HCT116 (cell line): Measurements from ENCODE around the gene COA8. TPM values are rescaled to one million over a fixed set of nuclear protein-coding genes. Genes with fewer than 3 reads are reported as not detected.

ENCODE experiments used
- ATAC-seq: fragments of 200-7000 bp; cut with Tn5 transposase; 2 replicates; pipeline ENCODE4 v1.9.1; 2020; ENCODE audit warnings: mild to moderate bottlenecking, moderate library complexity
- BruUV-seq: library from RNA; stranded (reverse); fragments of 400-500 nt; replicated peaks from 2 replicates; lab custom pipeline; 2021; lab: Mats Ljungman, UMichigan
- CTCF ChIA-PET: fragments of 300-600 bp; sonication (Branson Sonifier 250); formaldehyde crosslinking; loops from one replicate; lab custom pipeline; 2021; ENCODE audit warnings: antibody characterized with exemption; lab: Charles Lee
- POLR2A ChIA-PET: fragments of 300-600, 350-600 bp; sonication (Branson Sonifier 250); formaldehyde crosslinking; loops from one replicate; lab custom pipeline; 2021; ENCODE audit warnings: antibody characterized with exemption; lab: Charles Lee
- RAD21 ChIA-PET, 2 experiments: fragments of 300-600 bp; sonication (Branson Sonifier 250); formaldehyde crosslinking; loops; one replicate each; lab custom pipeline; 2023; ENCODE audit warnings: low total read pairs in 2 of 2; ENCODE audit not compliant: uncharacterized antibody in 2 of 2, unreplicated experiment in 2 of 2, low non-redundant PET in 1 of 2; lab: Charles Lee
- DNase-seq: peaks from one replicate; pipeline ENCODE4 v3.0.0-alpha.2; 2010; ENCODE audit warnings: low read depth, low spot score
- H2AFZ ChIP-seq: fragments of 200-600 bp; shearing (Covaris generic), sonication (generic); 2 replicates; pipeline ENCODE4 v1.6.1; 2017; ENCODE audit warnings: low read depth, mixed run types, mixed read lengths, antibody characterized with exemption, low read length; ENCODE audit not compliant: poor library complexity, severe bottlenecking
- H3K27ac ChIP-seq: 2 replicates; pipeline ENCODE4 v1.5.1; 2012; ENCODE audit warnings: low read depth, low read length
- H3K27me3 ChIP-seq: fragments of 200-600 bp; sonication (generic); 2 replicates; pipeline ENCODE4 v1.6.1; 2016; ENCODE audit warnings: mixed run types, low read length, mixed read lengths; ENCODE audit not compliant: insufficient read depth
- H3K36me3 ChIP-seq, 2 experiments: fragments of 200-500 bp in 1 of 2; fragments of 200-600 bp in 1 of 2; sonication (Bioruptor generic) in 1 of 2; sonication (generic) in 1 of 2; 2 replicates each; pipeline versions ENCODE4 v1.5.1 to v1.6.1; 2014 to 2016; ENCODE audit warnings: low read length in 2 of 2, inconsistent platforms in 1 of 2, mixed read lengths in 1 of 2, mixed run types in 1 of 2; ENCODE audit not compliant: insufficient read depth in 2 of 2, control insufficient read depth in 1 of 2
- H3K4me1 ChIP-seq, 2 experiments: fragments of 200-600 bp in 1 of 2; sonication (generic) in 1 of 2; 2 replicates each; pipeline versions ENCODE4 v1.5.1 to v1.6.1; 2012 to 2017; ENCODE audit warnings: low read length in 2 of 2, inconsistent platforms in 1 of 2, mild to moderate bottlenecking in 1 of 2, mixed read lengths in 1 of 2, mixed run types in 1 of 2, moderate library complexity in 1 of 2; ENCODE audit not compliant: insufficient read depth in 2 of 2, control insufficient read depth in 1 of 2
- H3K4me2 ChIP-seq: fragments of 200-600 bp; sonication (generic); 2 replicates; pipeline ENCODE4 v1.6.1; 2017; ENCODE audit warnings: mixed run types, low read length, mixed read lengths
- H3K4me3 ChIP-seq, 2 experiments: fragments of 200-600 bp in 1 of 2; sonication (generic) in 1 of 2; replicated peaks in 1 of 2; 2 replicates each; pipeline ENCODE4 v1.5.1; 2011 to 2016; ENCODE audit warnings: low read length in 2 of 2, control low read depth in 1 of 2, low read depth in 1 of 2, mild to moderate bottlenecking in 1 of 2, mixed read lengths in 1 of 2, mixed run types in 1 of 2
- H3K79me2 ChIP-seq: fragments of 200-600 bp; sonication (generic); 2 replicates; pipeline ENCODE4 v1.6.1; 2017; ENCODE audit warnings: mild to moderate bottlenecking, mixed run types, low read length, moderate library complexity, mixed read lengths; ENCODE audit not compliant: insufficient read depth
- H3K9ac ChIP-seq: fragments of 200-600 bp; sonication (generic); 2 replicates; pipeline ENCODE4 v1.6.1; 2016; ENCODE audit warnings: low read length, mixed read lengths
- H3K9me2 ChIP-seq: fragments of 200-600 bp; sonication (generic), shearing (Covaris generic); 2 replicates; pipeline ENCODE4 v1.6.1; 2017; ENCODE audit warnings: mixed run types, mild to moderate bottlenecking, moderate library complexity; ENCODE audit not compliant: insufficient read depth
- H3K9me3 ChIP-seq, 2 experiments: fragments of 200-500 bp in 1 of 2; fragments of 200-600 bp in 1 of 2; sonication (Bioruptor generic) in 1 of 2; sonication (generic) in 1 of 2; 2 replicates each; pipeline ENCODE4 v1.6.1; 2014 to 2017; ENCODE audit warnings: low read length in 2 of 2, mixed read lengths in 2 of 2, inconsistent platforms in 1 of 2, low read depth in 1 of 2, mild to moderate bottlenecking in 1 of 2, mixed run types in 1 of 2, moderate library complexity in 1 of 2; ENCODE audit not compliant: control insufficient read depth in 1 of 2, insufficient read depth in 1 of 2
- H4K20me1 ChIP-seq: fragments of 200-600 bp; sonication (generic), shearing (Covaris generic); 2 replicates; pipeline ENCODE4 v1.6.1; 2017; ENCODE audit warnings: mixed run types, mild to moderate bottlenecking, moderate library complexity; ENCODE audit not compliant: insufficient read depth
- CBX3 ChIP-seq: IDR thresholded peaks from 2 replicates; pipeline ENCODE4 v1.6.1; 2012; ENCODE audit warnings: low read depth
- EGR1 ChIP-seq: IDR thresholded peaks from 2 replicates; pipeline ENCODE4 v1.6.1; 2012; ENCODE audit warnings: low read depth
- EZH2 ChIP-seq: fragments of 200-600 bp; sonication (generic); IDR thresholded peaks from 2 replicates; pipeline ENCODE4 v1.6.1; 2017; ENCODE audit warnings: antibody characterized with exemption, mixed run types
- FOSL1 ChIP-seq: IDR thresholded peaks from 2 replicates; pipeline ENCODE4 v1.6.1; 2012; ENCODE audit warnings: low read depth
- RAD21 ChIP-seq: IDR thresholded peaks from 2 replicates; pipeline ENCODE4 v1.6.1; 2012; ENCODE audit warnings: low read depth, mild to moderate bottlenecking
- SIN3A ChIP-seq: IDR thresholded peaks from 2 replicates; pipeline ENCODE4 v1.6.1; 2012; ENCODE audit warnings: low read depth
- SP1 ChIP-seq: IDR thresholded peaks from 2 replicates; pipeline ENCODE4 v1.6.1; 2012; ENCODE audit warnings: low read depth
- SRF ChIP-seq: IDR thresholded peaks from 2 replicates; pipeline ENCODE4 v1.6.1; 2012; ENCODE audit warnings: low read depth
- TCF7L2 ChIP-seq: IDR thresholded peaks from 2 replicates; pipeline ENCODE4 v1.7.0; 2011; ENCODE audit warnings: borderline replicate concordance, inconsistent platforms; ENCODE audit not compliant: insufficient read depth, insufficient read length; ENCODE audit errors: extremely low read depth
- ZBTB33 ChIP-seq: IDR thresholded peaks from 2 replicates; pipeline ENCODE4 v1.6.1; 2011; ENCODE audit warnings: mild to moderate bottlenecking, low read length, moderate library complexity; ENCODE audit not compliant: insufficient replicate concordance; ENCODE audit errors: extremely low read depth
- ZFX ChIP-seq: fragments of 450-650 bp; IDR thresholded peaks from 2 replicates; pipeline ENCODE4 v1.6.1; 2017
- ZNF274 ChIP-seq: fragments of 200-500 bp; sonication (Bioruptor generic); IDR thresholded peaks from 2 replicates; pipeline ENCODE4 v1.6.1; 2014; ENCODE audit warnings: mild to moderate bottlenecking, low read depth, low read length, inconsistent platforms
- intact Hi-C: fragments of 100-400 bp; cut with micrococcal nuclease; formaldehyde crosslinking; loops from 2 replicates; pipeline ENCODE4 v1.10.0; 2022
- total RNA-seq: library from RNA; stranded (reverse); gene quantifications from one replicate; pipeline ENCODE4 v1.2.1, GENCODE V29; 2021; ENCODE audit not compliant: unreplicated experiment
- TF ChIP-seq, protein P1 (sequence below): IDR thresholded peaks from 2 replicates; pipeline ENCODE4 v1.6.1; 2012

Gene COA8
- total RNA-seq, 1 experiment from 2014 or later = 29.4 TPM

- no peak for TF ChIP-seq SIN3A
- TF ChIP-seq CBX3 = no peak
- no peak for TF ChIP-seq ZNF274
Observed at GRCh38 chr14:103619057-103619456, 56.3 kb downstream of the COA8 start (continued).

GRCh38 chr14:103621860-103622259, 59.1 kb downstream of the COA8 start:
- ATAC-seq (no peak), DNase-seq (no peak)
- no peaks in the 10 kb centered on the region for H3K27me3 ChIP-seq
- H3K79me2 ChIP-seq = no peaks in the 10 kb centered on the region
- H2AFZ ChIP-seq = no peak overlapping the region
- H3K4me2 ChIP-seq = no peak overlapping the region
- TF ChIP-seq EGR1 = no peak
- TF ChIP-seq CBX3 = no peak
- TF ChIP-seq ZFX = no peak
- TF ChIP-seq RAD21 = no peak
- TF ChIP-seq ZBTB33 = no peak
- TF ChIP-seq TCF7L2 = no peak
- TF ChIP-seq, protein P1, sequence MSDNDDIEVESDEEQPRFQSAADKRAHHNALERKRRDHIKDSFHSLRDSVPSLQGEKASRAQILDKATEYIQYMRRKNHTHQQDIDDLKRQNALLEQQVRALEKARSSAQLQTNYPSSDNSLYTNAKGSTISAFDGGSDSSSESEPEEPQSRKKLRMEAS = no peak
- TF ChIP-seq SP1 = no peak
- no peak for TF ChIP-seq FOSL1
- TF ChIP-seq SRF = no peak
- TF ChIP-seq SIN3A = no peak
- no peak for TF ChIP-seq EZH2
- H4K20me1 ChIP-seq = no peaks in the 10 kb centered on the region
- H3K36me3 ChIP-seq = no peaks in the 10 kb centered on the region
- no TSS peak for BruUV-seq
- H3K4me1 ChIP-seq = peaks cover 20 to 42% of the 10 kb centered on the region in 2 experiments
- H3K9me2 ChIP-seq = no peaks in the 10 kb centered on the region
- POLR2A ChIA-PET = no interaction called here
- H3K4me3 ChIP-seq = no peak overlapping the region
- no peak overlapping the region for H3K9ac ChIP-seq
- intact Hi-C loops = no loop called here
- H3K9me3 ChIP-seq = no peaks in the 10 kb centered on the region
- RAD21 ChIA-PET = no interaction called here
- CTCF ChIA-PET = no interaction called here
- H3K27ac ChIP-seq = no peak overlapping the region
